Measurements from ENCODE around the gene CERT1.

DNA sequence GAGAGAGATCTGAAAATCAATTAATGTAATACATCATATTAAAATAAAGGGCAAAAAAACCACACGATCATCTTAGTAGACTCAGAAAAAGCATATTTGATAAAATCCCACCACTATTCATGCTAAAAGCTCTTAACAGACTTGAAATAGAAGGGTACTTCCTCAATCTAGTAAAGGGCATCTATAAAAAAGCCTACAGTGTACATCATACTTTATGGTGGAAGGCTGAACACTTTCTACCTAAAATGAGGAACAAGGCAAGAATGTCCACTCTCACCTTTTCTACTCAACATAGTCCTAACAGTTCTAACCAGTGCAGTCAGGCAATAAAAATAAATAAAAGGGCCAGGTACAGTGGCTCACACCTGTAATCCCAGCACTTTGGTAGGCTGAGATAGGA lies 39.2 kb upstream of the CERT1 start:
- TF ChIP-seq CTCF (conservative IDR thresholded peaks at IDR 0.05) (no peak), ZFX (IDR thresholded peaks at IDR 0.05) (no peak)
